DMS153 treated with DMSO at 0.1 percent for 48 hours (cell line): ENCODE data around the gene XRN2.
A peak's percentile ranks its signal among the peaks of the same experiment; 100 is the strongest.

Experiments used
- DNase-seq: peaks from one replicate; lab custom pipeline; 2025; ENCODE audit not compliant: unreplicated experiment; lab: John Stamatoyannopoulos, UW

XRN2 gene, protein sequence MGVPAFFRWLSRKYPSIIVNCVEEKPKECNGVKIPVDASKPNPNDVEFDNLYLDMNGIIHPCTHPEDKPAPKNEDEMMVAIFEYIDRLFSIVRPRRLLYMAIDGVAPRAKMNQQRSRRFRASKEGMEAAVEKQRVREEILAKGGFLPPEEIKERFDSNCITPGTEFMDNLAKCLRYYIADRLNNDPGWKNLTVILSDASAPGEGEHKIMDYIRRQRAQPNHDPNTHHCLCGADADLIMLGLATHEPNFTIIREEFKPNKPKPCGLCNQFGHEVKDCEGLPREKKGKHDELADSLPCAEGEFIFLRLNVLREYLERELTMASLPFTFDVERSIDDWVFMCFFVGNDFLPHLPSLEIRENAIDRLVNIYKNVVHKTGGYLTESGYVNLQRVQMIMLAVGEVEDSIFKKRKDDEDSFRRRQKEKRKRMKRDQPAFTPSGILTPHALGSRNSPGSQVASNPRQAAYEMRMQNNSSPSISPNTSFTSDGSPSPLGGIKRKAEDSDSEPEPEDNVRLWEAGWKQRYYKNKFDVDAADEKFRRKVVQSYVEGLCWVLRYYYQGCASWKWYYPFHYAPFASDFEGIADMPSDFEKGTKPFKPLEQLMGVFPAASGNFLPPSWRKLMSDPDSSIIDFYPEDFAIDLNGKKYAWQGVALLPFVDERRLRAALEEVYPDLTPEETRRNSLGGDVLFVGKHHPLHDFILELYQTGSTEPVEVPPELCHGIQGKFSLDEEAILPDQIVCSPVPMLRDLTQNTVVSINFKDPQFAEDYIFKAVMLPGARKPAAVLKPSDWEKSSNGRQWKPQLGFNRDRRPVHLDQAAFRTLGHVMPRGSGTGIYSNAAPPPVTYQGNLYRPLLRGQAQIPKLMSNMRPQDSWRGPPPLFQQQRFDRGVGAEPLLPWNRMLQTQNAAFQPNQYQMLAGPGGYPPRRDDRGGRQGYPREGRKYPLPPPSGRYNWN

GRCh38 chr20:21303061-21303871 is at the start of gene XRN2:
Gene XRN2, plus strand, starts transcription at chr20:21303331. Its CDS starts 68 bp downstream, at chr20:21303399.
- DNase-seq, result peak; percentile 90

GRCh38 chr20:21257192-21257591 is 45.9 kb upstream of the XRN2 start:
- no peak for DNase-seq

DNA sequence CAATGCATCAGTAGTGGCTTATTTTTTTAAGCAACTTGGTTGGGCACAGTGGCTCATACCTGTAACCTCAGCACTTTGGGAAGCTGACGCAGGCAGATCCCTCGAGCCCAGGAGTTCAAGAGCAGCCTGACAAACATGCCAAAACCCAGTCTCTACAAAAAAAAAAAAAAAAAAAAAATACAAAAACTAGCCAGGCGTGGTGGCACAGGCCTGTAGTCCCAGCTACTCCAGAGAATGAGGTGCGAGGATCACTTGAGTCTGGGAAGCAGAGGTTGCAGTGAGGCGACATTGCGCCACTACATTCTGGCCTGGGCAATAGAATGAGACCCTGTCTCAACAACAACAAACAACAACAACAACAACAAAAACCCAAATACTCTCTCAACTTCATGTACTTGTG is 44.7 kb upstream of the XRN2 start:
- no peak for DNase-seq

GRCh38 chr20:21259346-21259745 is 43.8 kb upstream of the XRN2 start:
- no peak for DNase-seq

- DNase-seq, result no peak
Measured at GRCh38 chr20:21262812-21263211, 40.3 kb upstream of the XRN2 start.

DNA sequence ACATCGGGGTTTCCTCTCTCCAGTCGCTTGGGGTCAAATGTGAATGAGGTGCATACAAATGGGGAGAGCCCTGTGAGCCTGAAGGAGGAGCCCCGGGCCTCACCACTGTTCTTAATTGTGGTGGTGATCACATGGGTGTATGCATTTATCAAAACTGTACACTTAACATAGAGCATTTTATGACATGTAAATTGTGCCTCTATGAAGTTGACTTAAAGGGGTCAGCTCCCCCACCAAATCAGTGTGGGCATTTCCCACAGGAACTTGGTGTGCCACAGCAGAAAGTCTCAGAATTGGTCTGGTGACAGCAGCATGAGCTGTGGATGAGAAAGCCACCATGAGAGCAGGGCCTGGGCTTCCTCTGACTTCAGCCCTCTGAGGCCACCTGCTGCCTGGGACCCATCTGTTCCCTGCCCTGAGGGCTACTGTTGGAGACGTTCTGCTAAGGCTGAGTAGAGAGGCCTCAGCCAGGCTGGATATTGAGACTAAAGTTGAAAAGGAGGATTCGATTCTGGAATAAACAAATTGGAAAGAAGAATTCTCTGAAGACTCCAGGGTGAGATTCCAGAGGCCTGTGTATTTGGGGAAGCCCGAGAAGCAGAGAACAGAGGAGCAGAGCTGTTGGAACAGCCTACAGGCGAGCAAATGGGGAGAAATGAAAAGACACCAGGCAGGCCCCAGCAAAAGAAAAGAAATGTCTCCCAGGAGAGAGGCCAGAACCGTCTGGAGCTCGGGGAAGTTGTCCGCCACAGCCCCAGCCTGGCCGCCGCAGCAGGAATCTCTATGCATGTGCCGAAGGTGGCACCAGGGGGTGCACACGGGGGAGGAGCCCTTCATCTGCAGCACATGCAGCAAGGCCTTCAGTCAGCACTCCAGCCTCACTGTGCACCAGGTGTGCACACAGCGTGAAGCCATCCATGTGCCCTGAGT is 37.6 kb upstream of the XRN2 start:
- DNase-seq, result no peak

DNA sequence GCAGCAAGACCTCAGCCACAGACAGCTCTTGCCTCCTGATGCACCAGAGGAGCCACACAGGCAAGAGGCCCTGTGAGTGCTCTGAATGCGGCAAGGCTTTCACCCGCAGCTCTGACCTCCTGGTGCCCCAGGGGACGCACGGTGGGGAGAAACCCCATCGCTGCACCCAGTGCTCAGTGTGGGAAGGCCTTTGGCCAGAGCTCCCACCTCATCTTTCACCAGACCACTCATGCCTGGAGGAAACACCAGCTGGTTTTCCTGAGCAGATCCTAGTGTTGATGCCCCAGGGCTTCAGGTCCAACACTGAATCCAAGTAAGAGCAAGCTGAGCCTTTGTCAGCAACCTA is 37.0 kb upstream of the XRN2 start:
- no peak for DNase-seq

DNA sequence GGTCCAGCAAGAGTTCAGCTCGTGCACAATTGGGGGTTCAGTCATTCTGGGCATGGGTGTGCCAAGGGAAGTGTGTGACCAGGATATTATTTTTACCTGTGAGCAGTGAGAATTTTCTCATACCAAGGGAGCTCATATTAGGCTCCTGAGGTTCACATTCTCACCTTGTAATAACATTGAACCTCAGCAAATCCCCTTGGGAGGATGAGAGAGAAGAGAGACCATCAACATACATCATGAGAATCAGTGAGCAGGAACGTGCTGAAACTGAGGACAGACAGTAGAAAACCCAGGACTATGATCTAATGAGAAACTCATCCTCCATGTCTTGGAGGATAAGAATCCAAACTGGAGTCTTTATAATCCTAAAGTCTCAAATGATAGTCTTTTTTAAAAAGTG is 33.4 kb upstream of the XRN2 start:
- DNase-seq, result no peak

- no peak for DNase-seq
Measured at GRCh38 chr20:21270806-21271205, 32.3 kb upstream of the XRN2 start.

DNA sequence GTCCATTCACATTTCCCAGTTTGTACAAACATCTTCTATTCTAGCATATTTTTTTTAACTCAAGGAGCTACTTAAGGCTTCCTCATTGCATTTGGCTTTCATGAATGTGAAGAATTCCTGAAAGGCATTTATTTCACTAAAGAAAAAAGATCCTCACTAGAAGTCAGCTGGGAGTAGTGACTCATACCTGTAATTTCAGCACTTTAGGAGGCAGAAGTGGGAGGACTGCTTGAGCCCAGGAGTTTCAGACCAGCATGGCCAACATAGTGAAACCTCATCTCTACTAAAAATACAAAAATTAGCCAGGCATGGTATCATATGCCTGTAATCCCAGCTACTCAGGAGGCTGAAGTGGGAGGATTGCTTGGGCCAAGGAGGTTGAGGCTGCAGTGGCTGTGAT is 30.9 kb upstream of the XRN2 start:
- no peak for DNase-seq

DNA sequence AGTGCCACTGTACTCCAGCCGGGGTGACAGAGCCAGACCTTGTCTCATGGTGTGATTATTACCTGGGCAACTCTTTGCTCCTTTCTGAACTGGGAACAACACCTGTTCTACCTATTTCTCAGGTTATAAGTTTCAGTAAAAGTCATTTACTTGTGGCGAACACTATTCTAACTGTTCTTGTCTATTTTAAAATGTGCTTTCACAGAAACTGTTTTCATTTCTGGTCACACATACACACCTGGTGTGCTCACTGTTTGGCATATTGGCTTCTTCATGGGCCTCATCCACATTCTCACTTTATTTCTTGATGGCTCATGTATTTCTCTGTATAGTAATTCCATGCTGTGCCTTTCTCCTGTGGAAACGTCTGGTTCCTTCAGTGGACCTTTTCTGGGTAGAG is 30.5 kb upstream of the XRN2 start:
- DNase-seq, result no peak

DNA sequence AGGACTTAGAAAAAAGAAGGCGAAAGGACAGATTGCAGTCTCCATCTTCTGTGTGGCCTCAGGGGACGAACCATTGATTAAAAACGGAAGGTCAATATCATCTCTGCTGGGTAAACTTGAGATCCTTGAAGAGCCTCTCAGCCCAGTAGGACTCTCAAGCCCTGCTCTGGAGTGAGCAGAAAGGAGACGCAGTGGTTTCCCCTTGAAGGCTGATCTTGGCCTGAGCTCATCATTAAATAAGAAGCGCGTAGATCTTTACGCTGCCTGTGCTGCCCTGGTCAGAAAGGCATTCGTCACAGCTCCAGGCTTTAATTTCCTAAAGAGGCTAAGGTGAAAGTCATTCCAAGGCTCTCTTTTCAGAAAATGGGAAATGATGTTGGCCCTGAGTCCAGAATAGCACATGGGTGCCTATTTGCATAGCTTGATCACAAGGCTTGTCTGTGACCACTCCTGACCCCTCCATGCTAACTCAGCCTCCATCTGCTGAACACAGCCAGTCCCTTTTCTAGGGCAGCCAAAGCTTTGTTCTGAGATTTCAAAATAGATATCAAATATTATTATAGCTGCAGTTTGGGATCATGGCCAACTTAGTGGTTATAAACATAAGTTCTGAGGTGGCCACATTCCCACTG is 29.3 kb upstream of the XRN2 start:
- DNase-seq, result no peak

DNA sequence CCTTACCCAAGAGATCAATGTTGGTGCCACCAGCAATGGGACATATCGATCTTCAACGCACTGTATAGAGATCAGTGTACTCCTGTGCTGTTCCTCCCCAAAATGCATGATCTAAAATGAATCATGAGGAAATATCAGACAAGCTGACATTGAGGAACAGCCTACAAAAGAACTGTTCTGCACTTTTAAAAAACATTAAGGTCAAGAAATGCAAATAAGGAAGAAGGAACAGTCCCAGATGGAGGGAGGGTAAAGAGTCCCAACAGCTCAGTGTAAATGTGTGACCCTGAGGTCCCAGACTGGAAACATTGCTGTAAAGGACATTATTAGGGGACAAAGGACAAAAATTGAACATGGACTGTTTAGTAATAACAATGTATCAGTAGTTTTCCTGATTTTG is 24.3 kb upstream of the XRN2 start:
- DNase-seq, result no peak

- no peak for DNase-seq
Measured at GRCh38 chr20:21279706-21280521, 23.2 kb upstream of the XRN2 start.

DNA sequence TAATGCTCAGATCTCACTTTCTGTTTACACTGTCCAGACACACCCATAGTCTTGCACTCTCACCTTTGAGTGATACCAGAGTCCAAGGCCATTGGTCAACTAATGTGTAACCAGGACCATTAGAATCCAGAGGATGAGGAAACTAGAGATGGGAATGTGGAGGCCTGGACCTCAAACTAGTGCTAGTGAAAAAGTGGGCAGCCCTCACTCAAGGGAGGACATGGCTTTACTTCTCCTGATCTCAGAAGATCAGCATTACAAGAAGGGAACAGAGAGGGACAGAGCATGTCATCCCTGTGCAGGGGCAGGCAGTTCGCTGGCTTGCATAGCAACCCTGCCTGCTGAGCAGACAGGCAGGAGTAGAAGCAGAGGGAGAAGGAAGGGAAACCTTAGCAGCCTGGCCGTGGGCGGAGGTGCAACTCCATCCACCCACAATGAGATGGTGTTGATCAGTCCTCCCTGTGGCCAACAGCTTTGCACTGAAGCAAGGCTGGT is 22.6 kb upstream of the XRN2 start:
- no peak for DNase-seq

GRCh38 chr20:21286775-21287174 is 16.4 kb upstream of the XRN2 start:
- DNase-seq, result no peak

GRCh38 chr20:21288587-21289370 is 14.4 kb upstream of the XRN2 start:
- no peak for DNase-seq

DNA sequence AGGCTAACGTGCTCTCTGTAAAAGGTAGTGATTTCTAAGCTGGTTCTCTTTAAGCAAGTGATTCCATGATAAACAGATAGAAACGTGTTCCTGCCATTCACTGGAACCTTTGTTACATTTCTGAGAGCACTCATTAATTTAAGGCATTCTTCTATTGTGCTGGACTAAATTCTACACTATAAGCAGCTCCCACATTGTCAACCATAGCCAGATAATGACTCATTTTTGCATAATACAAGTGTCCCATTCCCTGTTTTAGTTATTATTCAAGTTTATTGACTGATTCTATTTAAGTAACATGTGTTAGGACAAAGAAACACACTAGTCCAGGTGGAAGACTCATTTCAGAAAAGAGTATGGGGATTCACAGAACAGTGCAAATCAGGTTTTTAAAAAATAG is 13.5 kb upstream of the XRN2 start:
- DNase-seq, result no peak
